Measurements from ENCODE around the gene REPS2.

REPS2 gene

GRCh38 chrX:17098516-17099247, 152.2 kb downstream of the REPS2 start:
- no peak for DNase-seq

GRCh38 chrX:17104433-17104832, 158.0 kb downstream of the REPS2 start:
- DNase-seq = no peak

GRCh38 chrX:17120816-17121215, 174.4 kb downstream of the REPS2 start:
- DNase-seq = no peak

- no peak for DNase-seq
Measured at GRCh38 chrX:17154001-17154400, 207.5 kb downstream of the REPS2 start.

- no peak for DNase-seq
Measured at GRCh38 chrX:17160975-17161374, 214.5 kb downstream of the REPS2 start.

GRCh38 chrX:17161991-17162390, 215.5 kb downstream of the REPS2 start:
- no peak for DNase-seq

GRCh38 chrX:17164079-17164478, 217.6 kb downstream of the REPS2 start:
- no peak for DNase-seq

- no peak for DNase-seq
Measured at GRCh38 chrX:17164941-17165340, 218.5 kb downstream of the REPS2 start.

GRCh38 chrX:17167915-17168314, 221.5 kb downstream of the REPS2 start:
- DNase-seq = no peak

- no peak for DNase-seq
Measured at GRCh38 chrX:17170973-17171372, 224.5 kb downstream of the REPS2 start.

- DNase-seq = no peak
Measured at GRCh38 chrX:17174671-17175070, 228.2 kb downstream of the REPS2 start.

GRCh38 chrX:17182317-17182716, 235.9 kb downstream of the REPS2 start:
- DNase-seq = no peak

GRCh38 chrX:17183566-17183965, 237.1 kb downstream of the REPS2 start:
- no peak for DNase-seq

- DNase-seq = no peak
Measured at GRCh38 chrX:17185431-17185830, 239.0 kb downstream of the REPS2 start.

- DNase-seq = no peak
Measured at GRCh38 chrX:17187136-17187756, 240.8 kb downstream of the REPS2 start.

- DNase-seq = no peak
Measured at GRCh38 chrX:17192106-17192505, 245.6 kb downstream of the REPS2 start.
